ENCODE measurements around the gene C4orf51. TPM values are rescaled to one million over a fixed set of nuclear protein-coding genes. Genes with fewer than 3 reads are reported as not detected.
"Not testable (repeated sequence)": the region's sequence is repeated elsewhere in the genome, so short reads cannot be mapped to it uniquely, and the experiment has no call there.

Gene C4orf51
- total RNA-seq = not detected in 3 replicates

GRCh38 chr4:145679991-145680455 lies at the start of gene C4orf51:
TSS of gene C4orf51 (plus strand) at chr4:145680146. CDS start at chr4:145680204, 58 bp downstream.
- no peak for DNase-seq (ENCODE audit: low spot score in 2 of 2, unreplicated experiment in 2 of 2)
- Mint-ChIP-seq H3K27ac (peak within 1 kb of the TSS; percentile 80), H3K36me3 (peaks cover 3% of the 10 kb centered on the region), H3K4me3 (no peak within 1 kb of the TSS), H3K27me3 (ENCODE audit: low read depth) (no peaks in the 10 kb centered on the region), H3K9me3 (peaks cover 22% of the 10 kb centered on the region), H3K4me1 (peaks cover 23% of the 10 kb centered on the region)
- TF ChIP-seq CTCF (IDR thresholded peaks at IDR 0.05; ENCODE audit: unreplicated experiment) = no peak

- TF ChIP-seq CTCF (IDR thresholded peaks at IDR 0.05; ENCODE audit: unreplicated experiment) = no peak
- no peak overlapping the region for H3K4me3 Mint-ChIP-seq
- H3K27ac Mint-ChIP-seq = no peak overlapping the region
- no peaks in the 10 kb centered on the region for H3K27me3 Mint-ChIP-seq (ENCODE audit: low read depth)
- peaks cover 14% of the 10 kb centered on the region for H3K9me3 Mint-ChIP-seq
- peaks cover 18% of the 10 kb centered on the region for H3K36me3 Mint-ChIP-seq
- no peaks in the 10 kb centered on the region for H3K4me1 Mint-ChIP-seq
- DNase-seq (ENCODE audit: low spot score in 2 of 2, unreplicated experiment in 2 of 2) = no peak
Measured at GRCh38 chr4:145635117-145635516, 44.8 kb upstream of the C4orf51 start.

- Mint-ChIP-seq H3K9me3 (peaks cover 11% of the 10 kb centered on the region), H3K4me1 (peaks cover 5% of the 10 kb centered on the region), H3K27ac (no peak overlapping the region), H3K4me3 (no peak overlapping the region), H3K27me3 (ENCODE audit: low read depth) (no peaks in the 10 kb centered on the region), H3K36me3 (peaks cover 15% of the 10 kb centered on the region)
- no peak for TF ChIP-seq CTCF (IDR thresholded peaks at IDR 0.05; ENCODE audit: unreplicated experiment)
- no peak for DNase-seq (ENCODE audit: low spot score in 2 of 2, unreplicated experiment in 2 of 2)
Measured at GRCh38 chr4:145635630-145636029, 44.3 kb upstream of the C4orf51 start.

- no peak for TF ChIP-seq CTCF (IDR thresholded peaks at IDR 0.05; ENCODE audit: unreplicated experiment)
- Mint-ChIP-seq H3K4me1 (peaks cover 14% of the 10 kb centered on the region), H3K4me3 (no peak overlapping the region), H3K9me3 (no peaks in the 10 kb centered on the region), H3K27me3 (ENCODE audit: low read depth) (no peaks in the 10 kb centered on the region), H3K27ac (no peak overlapping the region), H3K36me3 (peaks cover 7% of the 10 kb centered on the region)
- no peak for DNase-seq (ENCODE audit: low spot score in 2 of 2, unreplicated experiment in 2 of 2)
Measured at GRCh38 chr4:145639186-145639698, 40.7 kb upstream of the C4orf51 start.

GRCh38 chr4:145640236-145640635 lies 39.7 kb upstream of the C4orf51 start:
- Mint-ChIP-seq H3K27ac (peak overlapping the region; percentile 69), H3K4me1 (peaks cover 14% of the 10 kb centered on the region)
- not testable (repeated sequence) for H3K27me3 Mint-ChIP-seq (ENCODE audit: low read depth); H3K4me3 Mint-ChIP-seq; H3K9me3 Mint-ChIP-seq; DNase-seq (ENCODE audit: low spot score in 2 of 2, unreplicated experiment in 2 of 2); H3K36me3 Mint-ChIP-seq

- no peak for DNase-seq (ENCODE audit: low spot score in 2 of 2, unreplicated experiment in 2 of 2)
- Mint-ChIP-seq H3K27me3 (ENCODE audit: low read depth) (no peaks in the 10 kb centered on the region), H3K4me1 (peaks cover 14% of the 10 kb centered on the region), H3K36me3 (peaks cover 7% of the 10 kb centered on the region), H3K27ac (no peak overlapping the region), H3K9me3 (no peaks in the 10 kb centered on the region), H3K4me3 (no peak overlapping the region)
- no peak for TF ChIP-seq CTCF (IDR thresholded peaks at IDR 0.05; ENCODE audit: unreplicated experiment)
Measured at GRCh38 chr4:145643295-145643694, 36.7 kb upstream of the C4orf51 start.

Measured in mesothelial cell of epicardium (in vitro differentiated cells).